Activated naive CD4-positive, alpha-beta T cell treated with Interleukin-2 at 50 U/mL for 16 hours (primary cell): Measurements from ENCODE around the gene PITPNM3.

Experiments used
- DNase-seq: peaks from one replicate; pipeline ENCODE4 v3.0.0-alpha.2; 2020

PITPNM3 gene

GRCh38 chr17:6551356-6551755 lies 5.0 kb downstream of the PITPNM3 start:
- DNase-seq = no peak

GRCh38 chr17:6549384-6550036 lies 6.8 kb downstream of the PITPNM3 start:
- DNase-seq = no peak

DNA sequence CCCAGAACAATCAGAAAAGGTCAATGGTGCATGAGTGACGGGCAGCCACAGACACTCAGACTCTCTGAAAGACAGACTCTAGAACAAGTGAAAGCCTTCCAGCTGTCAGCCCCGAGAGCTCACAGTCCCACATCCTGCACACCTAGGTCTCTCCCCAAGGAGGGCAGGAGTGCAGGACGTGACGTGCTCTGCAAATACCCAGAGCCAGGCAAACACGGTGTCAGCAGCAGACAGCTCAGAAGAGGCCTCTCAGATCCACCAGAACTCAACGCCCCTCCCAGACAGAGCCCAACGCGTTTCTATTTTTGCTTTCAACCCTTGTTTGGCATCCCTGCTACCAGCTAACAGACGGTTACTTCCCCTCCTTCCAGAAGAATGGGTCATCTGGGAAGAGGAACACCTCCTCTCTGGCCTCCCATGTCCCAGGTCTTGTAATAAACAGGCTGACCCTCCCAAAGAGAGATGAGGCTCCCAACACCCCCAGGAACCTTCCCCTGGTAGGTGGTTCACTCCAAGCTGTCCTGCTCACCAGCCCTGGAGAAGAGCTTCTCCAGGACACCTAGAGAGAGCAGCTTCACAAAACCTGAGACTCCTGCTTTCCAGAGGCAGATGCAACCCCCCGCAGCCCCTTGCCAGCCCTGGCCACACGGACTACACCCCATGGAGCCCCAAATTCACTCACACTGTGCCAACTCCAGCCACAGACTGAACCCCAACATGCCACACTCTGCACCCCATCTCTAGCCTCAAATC lies 7.6 kb downstream of the PITPNM3 start:
- DNase-seq = no peak

GRCh38 chr17:6548034-6548433 lies 8.3 kb downstream of the PITPNM3 start:
- DNase-seq = no peak

- no peak for DNase-seq
These were observed 9.0 kb downstream of the PITPNM3 start for GRCh38 chr17:6547336-6547735.

- no peak for DNase-seq
These were observed 10.2 kb downstream of the PITPNM3 start for GRCh38 chr17:6546069-6546718.

- no peak for DNase-seq
These were observed 11.1 kb downstream of the PITPNM3 start for GRCh38 chr17:6545291-6545690.

DNA sequence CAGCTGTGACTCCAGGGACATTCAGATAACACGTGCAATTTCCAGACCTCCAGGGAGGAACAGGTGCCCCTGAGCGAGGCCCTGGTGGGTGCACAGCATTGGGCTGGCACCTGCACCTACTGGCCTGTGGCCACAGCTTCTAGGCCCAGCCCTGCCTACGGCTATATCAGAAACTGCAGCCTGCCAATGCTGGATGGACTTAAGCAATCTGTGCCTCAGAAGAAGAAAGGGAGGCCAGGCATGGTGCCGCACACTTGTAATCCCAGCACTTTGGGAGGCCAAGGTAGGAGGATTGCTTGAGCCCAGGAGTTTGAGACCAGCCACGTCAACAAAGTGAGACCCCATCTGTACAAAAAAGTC lies 12.4 kb downstream of the PITPNM3 start:
- no peak for DNase-seq

DNA sequence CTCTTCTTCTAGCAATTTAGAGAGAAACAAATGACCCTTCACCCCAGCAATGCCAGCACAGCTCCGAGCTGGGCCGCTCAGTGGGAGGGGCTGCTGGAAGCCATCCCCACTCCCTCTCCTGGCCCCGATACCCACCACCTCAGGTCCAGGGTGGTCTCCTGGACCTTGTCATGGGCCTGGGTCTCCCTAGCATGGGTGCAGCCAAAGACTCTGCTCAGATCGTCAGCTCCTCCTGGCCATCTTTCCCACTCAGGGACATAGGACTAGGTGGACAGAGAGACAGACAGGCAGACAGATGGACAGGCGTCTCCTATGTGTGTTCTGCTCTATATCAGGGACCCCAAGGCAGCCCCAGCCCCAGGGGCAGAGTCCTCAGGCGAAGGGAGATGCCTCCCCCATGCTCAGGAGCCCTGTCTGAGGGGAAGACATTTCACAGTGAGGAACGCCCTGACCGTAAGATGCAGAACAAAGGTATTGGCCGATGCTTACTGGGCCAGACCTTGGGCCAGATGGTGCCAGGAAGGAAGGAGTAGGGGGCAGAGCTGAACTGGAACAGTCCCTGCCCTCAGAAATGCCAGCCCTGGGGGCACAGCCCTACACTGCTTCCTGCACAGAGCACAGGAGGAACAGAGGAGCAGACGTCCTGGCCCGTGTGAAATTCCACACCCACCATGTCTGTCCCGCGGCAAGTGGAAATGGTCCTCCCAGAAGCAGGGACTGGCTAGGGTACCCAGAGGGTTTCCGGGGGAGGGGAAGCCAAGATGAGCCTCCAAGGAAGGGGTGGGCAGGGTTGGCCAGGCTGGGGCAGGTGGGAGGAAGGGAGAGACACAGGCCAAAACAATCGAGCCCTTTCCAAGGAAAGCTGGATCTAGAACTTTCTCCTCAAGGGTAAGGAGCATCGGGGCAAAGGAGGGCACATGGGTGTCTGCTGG lies 13.0 kb downstream of the PITPNM3 start:
- no peak for DNase-seq

- no peak for DNase-seq
These were observed 13.8 kb downstream of the PITPNM3 start for GRCh38 chr17:6542577-6542976.

GRCh38 chr17:6541886-6542285 lies 14.5 kb downstream of the PITPNM3 start:
- no peak for DNase-seq

- no peak for DNase-seq
These were observed 16.5 kb downstream of the PITPNM3 start for GRCh38 chr17:6539871-6540270.

- no peak for DNase-seq
These were observed 19.7 kb downstream of the PITPNM3 start for GRCh38 chr17:6536566-6537065.

DNA sequence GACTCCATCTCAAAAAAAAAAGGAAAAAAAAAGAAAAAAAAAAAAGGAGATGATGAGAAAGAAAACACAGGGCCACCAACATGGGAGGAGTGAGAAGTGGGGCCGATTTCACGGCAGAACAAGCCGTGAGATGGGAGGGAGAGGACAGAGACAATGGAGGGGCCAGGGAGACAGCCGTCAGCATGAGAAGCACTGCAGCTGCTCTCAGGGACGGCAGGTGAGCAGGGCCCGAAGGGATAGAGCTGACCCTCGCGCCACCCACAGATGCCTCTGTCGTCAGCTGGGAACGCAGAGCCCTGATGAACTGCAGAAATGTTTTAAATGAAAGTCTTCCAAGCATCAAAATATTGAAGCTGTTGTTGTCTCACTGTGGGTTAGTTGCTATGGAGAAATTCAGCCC lies 20.3 kb downstream of the PITPNM3 start:
- DNase-seq = no peak

DNA sequence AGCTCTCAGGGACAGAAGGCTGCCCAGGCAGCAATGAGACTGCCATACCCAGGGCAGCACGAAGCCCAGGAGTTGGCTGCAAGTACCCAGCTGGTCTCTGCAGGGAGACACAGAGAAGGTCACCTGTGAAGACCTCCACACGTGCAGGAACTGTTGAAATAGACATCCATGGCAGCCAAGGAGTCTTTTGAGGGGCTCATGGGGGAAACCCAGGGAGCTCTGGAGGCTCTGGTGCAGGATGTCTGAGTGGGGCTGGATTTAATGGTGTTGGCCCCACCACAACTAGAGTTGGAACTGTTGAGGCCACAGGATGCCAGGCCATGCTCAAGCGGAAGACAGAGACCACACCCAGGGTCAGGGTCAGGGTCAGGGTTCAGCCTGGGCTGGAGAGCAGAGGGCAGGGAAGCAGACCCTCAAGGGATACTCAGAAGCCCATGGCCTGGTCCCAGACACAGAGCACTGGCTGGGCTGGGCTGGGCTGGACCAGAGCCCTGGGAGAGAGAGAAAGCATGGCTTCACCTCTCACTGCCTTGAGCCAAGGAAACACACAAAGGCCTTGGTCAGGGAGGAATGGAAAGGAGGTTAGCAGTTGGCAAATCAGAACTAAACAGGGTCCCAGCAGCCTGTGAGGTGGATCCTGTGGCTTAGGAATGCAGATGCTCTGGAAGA lies 21.4 kb downstream of the PITPNM3 start:
- no peak for DNase-seq

DNA sequence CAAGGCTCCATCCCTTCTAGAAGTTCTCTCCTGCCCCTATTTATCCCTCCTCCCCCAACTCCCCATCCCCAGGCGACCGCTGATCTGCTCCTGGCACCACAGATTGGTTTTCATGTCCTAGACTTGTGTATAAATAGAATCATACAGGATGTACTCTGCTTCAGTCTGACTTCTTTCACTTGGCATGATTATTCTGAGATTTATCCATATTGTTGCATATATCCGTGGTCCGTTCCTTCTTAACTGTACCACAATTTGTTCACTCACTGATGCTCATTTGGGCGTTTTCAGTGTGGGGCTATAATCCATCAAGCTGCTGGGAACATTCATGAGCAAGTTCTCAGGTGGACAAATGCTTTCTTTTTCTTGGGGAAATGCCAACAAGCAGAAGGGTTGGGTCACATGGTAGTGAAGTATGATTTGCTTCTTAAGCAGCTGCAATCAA lies 23.9 kb downstream of the PITPNM3 start:
- no peak for DNase-seq

GRCh38 chr17:6531575-6531974 lies 24.8 kb downstream of the PITPNM3 start:
- no peak for DNase-seq

DNA sequence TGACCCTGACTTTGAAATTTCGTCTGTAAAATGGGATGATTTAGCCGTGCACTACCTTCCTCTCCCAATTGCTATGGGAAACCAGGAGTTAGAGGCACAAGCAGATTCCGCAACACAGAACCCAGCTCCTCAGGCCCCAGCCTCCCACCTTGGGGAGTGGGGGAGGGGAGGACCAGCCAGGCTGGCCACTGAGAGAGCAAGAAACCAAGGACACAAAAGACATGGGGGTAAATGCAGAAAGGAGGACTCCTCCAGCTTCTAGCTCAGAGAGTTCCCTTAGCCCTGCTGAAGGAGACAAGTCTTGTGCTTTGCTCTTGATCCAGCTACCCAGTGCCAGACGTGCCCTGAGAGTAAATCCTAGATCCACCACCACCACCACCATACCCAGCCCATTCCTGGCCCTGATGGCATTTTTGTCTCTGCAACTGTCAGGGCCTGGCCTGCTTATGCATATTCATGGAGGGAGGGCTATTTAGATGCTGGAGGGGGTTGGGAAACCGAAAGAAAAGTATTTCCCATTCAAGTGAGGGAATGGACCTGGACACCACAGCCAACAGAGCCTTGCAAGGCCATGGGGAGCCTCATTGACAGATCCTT lies 25.9 kb downstream of the PITPNM3 start:
- DNase-seq = no peak

- no peak for DNase-seq
These were observed 27.8 kb downstream of the PITPNM3 start for GRCh38 chr17:6528557-6528956.

- no peak for DNase-seq
These were observed 29.8 kb downstream of the PITPNM3 start for GRCh38 chr17:6526362-6527152.

DNA sequence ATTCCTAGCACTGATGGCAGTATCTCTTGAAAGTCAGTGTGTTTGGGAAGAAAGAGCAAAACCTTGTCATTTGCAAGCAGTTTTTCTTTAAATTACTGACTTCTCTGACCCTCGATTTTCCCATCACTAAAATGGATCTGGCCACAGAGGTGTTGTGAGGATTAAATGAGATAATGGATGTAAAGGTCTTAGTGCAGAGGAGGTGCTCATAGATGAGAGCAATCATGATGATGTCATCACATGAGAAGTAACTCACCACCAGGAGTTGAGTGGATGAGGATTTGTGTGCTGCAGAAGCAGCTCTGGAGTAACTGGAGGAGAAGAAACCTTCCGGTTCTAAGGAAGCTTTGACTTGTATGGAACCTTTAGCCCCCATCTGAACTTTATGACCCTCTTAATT lies 30.6 kb downstream of the PITPNM3 start:
- DNase-seq = no peak
